ENCODE results near the gene PTTG1IP.
"Not testable (repeated sequence)": the region's sequence is repeated elsewhere in the genome, so short reads cannot be mapped to it uniquely, and the experiment has no call there.

Gene PTTG1IP

GRCh38 chr21:44879238-44879637 is 5.7 kb upstream of the PTTG1IP start:
- DNase-seq, result not testable (repeated sequence)

GRCh38 chr21:44878053-44878982 is 4.8 kb upstream of the PTTG1IP start:
- DNase-seq, result no peak

- no peak for DNase-seq
These were observed 3.5 kb upstream of the PTTG1IP start for GRCh38 chr21:44876849-44877575.

GRCh38 chr21:44875316-44875700 is 1.8 kb upstream of the PTTG1IP start:
- DNase-seq, result no peak

GRCh38 chr21:44874497-44875315 is 1.2 kb upstream of the PTTG1IP start:
- no peak for DNase-seq

- DNase-seq, result no peak
These were observed 678 bp upstream of the PTTG1IP start for GRCh38 chr21:44874240-44874496.

- DNase-seq, result no peak
These were observed 688 bp downstream of the PTTG1IP start for GRCh38 chr21:44872649-44873355.

GRCh38 chr21:44872323-44872648 is 1.2 kb downstream of the PTTG1IP start:
- no peak for DNase-seq

- no peak for DNase-seq
These were observed 1.8 kb downstream of the PTTG1IP start for GRCh38 chr21:44871576-44872269.

- no peak for DNase-seq
These were observed 2.6 kb downstream of the PTTG1IP start for GRCh38 chr21:44870748-44871495.

- DNase-seq, result no peak
These were observed 3.4 kb downstream of the PTTG1IP start for GRCh38 chr21:44869781-44870747.

- no peak for DNase-seq
These were observed 4.8 kb downstream of the PTTG1IP start for GRCh38 chr21:44868707-44869106.

GRCh38 chr21:44867999-44868700 is 5.3 kb downstream of the PTTG1IP start:
- no peak for DNase-seq

GRCh38 chr21:44867464-44867863 is 6.0 kb downstream of the PTTG1IP start:
- DNase-seq, result no peak

GRCh38 chr21:44866780-44867179 is 6.7 kb downstream of the PTTG1IP start:
- DNase-seq, result no peak

GRCh38 chr21:44865561-44866280 is 7.8 kb downstream of the PTTG1IP start:
- DNase-seq, result no peak

- DNase-seq, result no peak
These were observed 10.4 kb downstream of the PTTG1IP start for GRCh38 chr21:44862869-44863685.

- no peak for DNase-seq
These were observed 14.7 kb downstream of the PTTG1IP start for GRCh38 chr21:44858791-44859190.

All from DMS153 (cell line).